Esophagus squamous epithelium (tissue), 4 donors: ENCODE results near the gene TOR4A.

Experiments
- POLR2A ChIP-seq, 4 donors: fragments of 450-650 bp; IDR thresholded peaks; one replicate each; pipeline ENCODE4 v1.6.1; 2017; ENCODE audit warnings: antibody characterized with exemption in 4 of 4, mild to moderate bottlenecking in 4 of 4, moderate library complexity in 3 of 4
- TF ChIP-seq, protein P1 (sequence below), 6 experiments: fragments of 450-650 bp in 4 of 6; fragments of 200-600 bp in 2 of 6; sonication (generic) in 2 of 6; IDR thresholded peaks; one replicate each; pipeline ENCODE4 v1.5.1; 2016 to 2019; ENCODE audit warnings: antibody characterized with exemption in 6 of 6, mild to moderate bottlenecking in 4 of 6, moderate library complexity in 4 of 6

GRCh38 chr9:137228506-137228967, 49.0 kb upstream of the TOR4A start:
- TF ChIP-seq POLR2A (IDR thresholded peaks at IDR 0.05), result no peak
- TF ChIP-seq, protein P1, sequence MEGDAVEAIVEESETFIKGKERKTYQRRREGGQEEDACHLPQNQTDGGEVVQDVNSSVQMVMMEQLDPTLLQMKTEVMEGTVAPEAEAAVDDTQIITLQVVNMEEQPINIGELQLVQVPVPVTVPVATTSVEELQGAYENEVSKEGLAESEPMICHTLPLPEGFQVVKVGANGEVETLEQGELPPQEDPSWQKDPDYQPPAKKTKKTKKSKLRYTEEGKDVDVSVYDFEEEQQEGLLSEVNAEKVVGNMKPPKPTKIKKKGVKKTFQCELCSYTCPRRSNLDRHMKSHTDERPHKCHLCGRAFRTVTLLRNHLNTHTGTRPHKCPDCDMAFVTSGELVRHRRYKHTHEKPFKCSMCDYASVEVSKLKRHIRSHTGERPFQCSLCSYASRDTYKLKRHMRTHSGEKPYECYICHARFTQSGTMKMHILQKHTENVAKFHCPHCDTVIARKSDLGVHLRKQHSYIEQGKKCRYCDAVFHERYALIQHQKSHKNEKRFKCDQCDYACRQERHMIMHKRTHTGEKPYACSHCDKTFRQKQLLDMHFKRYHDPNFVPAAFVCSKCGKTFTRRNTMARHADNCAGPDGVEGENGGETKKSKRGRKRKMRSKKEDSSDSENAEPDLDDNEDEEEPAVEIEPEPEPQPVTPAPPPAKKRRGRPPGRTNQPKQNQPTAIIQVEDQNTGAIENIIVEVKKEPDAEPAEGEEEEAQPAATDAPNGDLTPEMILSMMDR (IDR thresholded peaks at IDR 0.05), result no peak
